Effector memory CD8-positive, alpha-beta T cell (primary cell): ENCODE results near the gene ARRDC4.

ENCODE experiments used
- ATAC-seq: fragments of 150-1000 bp; cut with Tn5 transposase; replicated peaks from 2 replicates; pipeline ENCODE4 v1.10.0; 2021; ENCODE audit warnings: mild to moderate bottlenecking, moderate library complexity
- DNase-seq, 3 experiments: peaks; one replicate each; pipeline ENCODE4 v3.0.0; 2021
- H3K27ac Mint-ChIP-seq, 2 donors: one replicate each; pipeline ENCODE4 v1.8.0; 2022; ENCODE audit warnings: mild to moderate bottlenecking in 2 of 2, mixed read lengths in 2 of 2, moderate library complexity in 2 of 2
- H3K27me3 Mint-ChIP-seq, 2 donors: one replicate each; pipeline ENCODE4 v1.8.0; 2022; ENCODE audit warnings: mixed read lengths in 2 of 2
- H3K36me3 Mint-ChIP-seq: one replicate; pipeline ENCODE4 v1.8.0; 2022; ENCODE audit warnings: mild to moderate bottlenecking, moderate library complexity, mixed read lengths; ENCODE audit not compliant: insufficient read depth
- H3K4me1 Mint-ChIP-seq, 2 donors: one replicate each; pipeline ENCODE4 v1.8.0; 2022; ENCODE audit warnings: low read depth in 2 of 2, mixed read lengths in 2 of 2
- H3K4me3 Mint-ChIP-seq, 2 donors: one replicate each; pipeline ENCODE4 v1.8.0; 2022; ENCODE audit warnings: mild to moderate bottlenecking in 2 of 2, mixed read lengths in 2 of 2, moderate library complexity in 2 of 2
- H3K9me3 Mint-ChIP-seq, 2 donors: one replicate each; pipeline ENCODE4 v1.8.0; 2022; ENCODE audit warnings: mixed read lengths in 2 of 2
- total RNA-seq, 9 experiments: gene quantifications; one replicate each; lab custom pipeline; 2026; lab: John Stamatoyannopoulos, UW

ARRDC4 gene
- total RNA-seq: 0.67 to 6.4 (median 1.7) reads per million in 9 experiments

- Mint-ChIP-seq H3K27me3 (peaks cover 6 to 16% of the 10 kb centered on the region in 2 donors), H3K4me3 (peak within 1 kb of the TSS; percentile 48 to 73), H3K36me3 (no peaks in the 10 kb centered on the region), H3K4me1 (peaks cover 0 to 5% of the 10 kb centered on the region in 2 donors), H3K9me3 (peaks cover 2 to 6% of the 10 kb centered on the region in 2 donors), H3K27ac (peak within 1 kb of the TSS in 1 of 2 donors; percentile 15)
- ATAC-seq (peak; percentile 91), DNase-seq (peak; percentile 55 to 68 (median 65))
Measured at GRCh38 chr15:97960364-97961066, at the start of gene ARRDC4. ARRDC4 (plus strand) TSS chr15:97960703; CDS start chr15:97960862, 159 bp downstream.

DNA sequence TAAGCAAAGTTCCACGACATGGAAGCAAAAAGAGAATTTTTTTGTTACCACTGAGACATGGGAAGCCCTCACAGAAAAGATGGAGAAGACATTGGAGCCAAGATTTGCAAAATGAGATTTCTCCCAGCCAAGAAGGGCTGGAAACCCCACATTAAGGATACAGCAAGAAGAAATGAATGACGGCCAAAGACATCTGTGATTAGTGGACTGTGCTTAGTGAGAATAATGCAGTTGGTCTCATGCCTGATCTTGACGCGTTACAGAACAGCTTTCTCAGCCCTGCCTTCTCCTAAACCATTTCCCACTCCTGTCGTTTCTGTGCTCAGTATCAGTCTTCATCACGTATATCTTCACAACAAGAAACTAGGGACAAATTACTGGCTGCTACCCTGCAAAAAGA lies 45.8 kb upstream of the ARRDC4 start:
- H3K9me3 Mint-ChIP-seq: peaks cover 4 to 8% of the 10 kb centered on the region in 2 donors
- no peak overlapping the region for H3K27ac Mint-ChIP-seq
- no peaks in the 10 kb centered on the region for H3K36me3 Mint-ChIP-seq
- H3K27me3 Mint-ChIP-seq: no peaks in the 10 kb centered on the region
- H3K4me3 Mint-ChIP-seq: no peak overlapping the region
- no peaks in the 10 kb centered on the region for H3K4me1 Mint-ChIP-seq
- DNase-seq: no peak
- no peak for ATAC-seq

DNA sequence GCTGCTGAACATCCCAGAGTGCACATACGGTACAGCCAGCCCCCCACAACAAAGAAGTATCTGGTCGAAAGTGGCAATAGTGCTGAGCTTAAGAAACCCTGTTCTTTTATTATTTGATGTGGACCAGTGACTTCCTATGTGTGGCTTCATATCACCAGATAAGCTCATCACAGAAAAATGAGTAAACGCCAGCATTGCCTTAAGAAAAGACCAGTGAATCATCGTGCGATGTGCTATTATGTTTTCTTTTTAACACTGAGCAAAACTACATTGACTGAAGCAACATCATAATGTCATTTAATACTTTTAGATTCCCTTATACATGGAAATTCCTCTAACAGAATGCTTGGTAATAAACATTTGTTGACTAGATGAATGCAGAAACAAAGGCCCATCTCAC lies 45.2 kb upstream of the ARRDC4 start:
- DNase-seq (no peak), ATAC-seq (no peak)
- Mint-ChIP-seq H3K4me1 (no peaks in the 10 kb centered on the region), H3K4me3 (no peak overlapping the region), H3K9me3 (peaks cover 4 to 8% of the 10 kb centered on the region in 2 donors), H3K36me3 (no peaks in the 10 kb centered on the region), H3K27ac (no peak overlapping the region), H3K27me3 (no peaks in the 10 kb centered on the region)

- no peaks in the 10 kb centered on the region for H3K36me3 Mint-ChIP-seq
- H3K4me1 Mint-ChIP-seq: no peaks in the 10 kb centered on the region
- H3K27ac Mint-ChIP-seq: no peak overlapping the region
- DNase-seq (no peak), ATAC-seq (no peak)
- no peak overlapping the region for H3K4me3 Mint-ChIP-seq
- no peaks in the 10 kb centered on the region for H3K27me3 Mint-ChIP-seq
- peaks cover 8% of the 10 kb centered on the region in 2 donors for H3K9me3 Mint-ChIP-seq
Measured at GRCh38 chr15:97921296-97921865, 39.1 kb upstream of the ARRDC4 start.

- H3K27me3 Mint-ChIP-seq: no peaks in the 10 kb centered on the region
- ATAC-seq (no peak), DNase-seq (no peak)
- peaks cover 3 to 13% of the 10 kb centered on the region in 2 donors for H3K9me3 Mint-ChIP-seq
- no peak overlapping the region for H3K4me3 Mint-ChIP-seq
- no peak overlapping the region for H3K27ac Mint-ChIP-seq
- no peaks in the 10 kb centered on the region for H3K36me3 Mint-ChIP-seq
- no peaks in the 10 kb centered on the region for H3K4me1 Mint-ChIP-seq
Measured at GRCh38 chr15:97929456-97930229, 30.9 kb upstream of the ARRDC4 start.

DNA sequence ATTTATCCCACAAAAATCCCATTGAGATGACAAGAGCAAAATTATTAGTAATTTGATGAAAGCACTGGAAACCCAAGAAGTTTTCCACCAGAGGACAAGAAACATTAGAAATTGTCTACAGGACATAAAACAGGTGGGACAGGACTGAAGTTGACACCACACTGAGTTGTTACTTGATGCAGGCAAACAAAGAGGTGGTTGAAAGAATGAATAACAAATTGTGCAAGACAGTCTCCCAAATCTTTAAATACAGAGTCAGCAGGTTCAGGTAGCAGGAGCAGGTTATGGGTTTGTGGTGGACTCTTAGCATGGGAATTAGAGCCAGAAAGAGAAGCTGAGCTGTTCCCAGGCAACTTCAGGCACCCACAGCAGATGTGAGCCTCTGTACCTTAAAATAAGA lies 30.3 kb upstream of the ARRDC4 start:
- no peak for DNase-seq
- Mint-ChIP-seq H3K4me3 (no peak overlapping the region), H3K9me3 (peaks cover 3 to 15% of the 10 kb centered on the region in 2 donors), H3K27me3 (no peaks in the 10 kb centered on the region), H3K27ac (no peak overlapping the region), H3K4me1 (no peaks in the 10 kb centered on the region), H3K36me3 (no peaks in the 10 kb centered on the region)
- no peak for ATAC-seq

- Mint-ChIP-seq H3K9me3 (peaks cover 3 to 20% of the 10 kb centered on the region in 2 donors), H3K27me3 (no peaks in the 10 kb centered on the region), H3K27ac (no peak overlapping the region), H3K4me1 (no peaks in the 10 kb centered on the region), H3K36me3 (no peaks in the 10 kb centered on the region), H3K4me3 (no peak overlapping the region)
- ATAC-seq (no peak), DNase-seq (no peak)
Measured at GRCh38 chr15:97931314-97931713, 29.2 kb upstream of the ARRDC4 start.

DNA sequence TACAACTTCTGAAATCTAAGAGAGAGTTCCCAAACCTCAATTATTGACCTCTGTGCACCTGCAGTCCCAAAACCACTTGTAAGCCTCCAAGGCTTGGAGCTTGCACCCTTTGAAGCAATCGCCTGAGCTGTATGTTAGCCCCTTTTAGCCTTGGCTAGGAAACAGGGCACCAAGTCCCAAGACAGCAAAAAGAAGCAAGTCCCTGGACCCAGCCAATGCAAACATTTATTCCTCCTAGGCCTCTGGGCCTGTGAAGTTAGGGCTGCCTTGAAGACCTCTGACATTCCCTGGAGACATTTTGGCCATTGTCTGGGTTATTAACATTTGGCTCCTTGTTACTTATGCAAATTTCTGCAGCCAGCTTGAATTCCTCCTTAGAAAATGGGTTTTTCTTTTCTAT lies 26.9 kb upstream of the ARRDC4 start:
- Mint-ChIP-seq H3K4me3 (no peak overlapping the region), H3K27me3 (no peaks in the 10 kb centered on the region), H3K4me1 (no peaks in the 10 kb centered on the region), H3K36me3 (no peaks in the 10 kb centered on the region), H3K9me3 (peaks cover 3 to 20% of the 10 kb centered on the region in 2 donors), H3K27ac (no peak overlapping the region)
- ATAC-seq (no peak), DNase-seq (no peak)

DNA sequence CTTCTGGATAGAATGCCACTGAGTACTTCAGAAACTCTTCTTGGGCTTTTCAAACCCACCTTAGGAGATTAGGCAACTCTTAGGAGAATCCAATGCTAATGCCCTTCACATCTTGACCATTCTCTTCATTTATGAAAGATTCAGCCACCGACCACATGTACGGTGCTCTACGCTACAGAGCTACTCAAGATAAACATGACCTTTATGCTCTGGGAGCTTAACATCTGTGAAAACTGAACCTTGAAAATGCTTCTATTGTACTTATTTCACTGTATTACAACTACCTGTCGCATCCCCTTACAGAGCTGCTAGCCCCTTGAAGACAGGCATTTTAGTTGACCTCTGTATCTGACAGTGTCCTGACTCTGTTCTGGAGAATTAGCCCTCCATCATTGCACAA lies 19.5 kb upstream of the ARRDC4 start:
- DNase-seq: no peak
- Mint-ChIP-seq H3K27me3 (no peaks in the 10 kb centered on the region), H3K4me3 (no peak overlapping the region), H3K27ac (no peak overlapping the region), H3K9me3 (no peaks in the 10 kb centered on the region), H3K4me1 (no peaks in the 10 kb centered on the region), H3K36me3 (no peaks in the 10 kb centered on the region)
- ATAC-seq: no peak

DNA sequence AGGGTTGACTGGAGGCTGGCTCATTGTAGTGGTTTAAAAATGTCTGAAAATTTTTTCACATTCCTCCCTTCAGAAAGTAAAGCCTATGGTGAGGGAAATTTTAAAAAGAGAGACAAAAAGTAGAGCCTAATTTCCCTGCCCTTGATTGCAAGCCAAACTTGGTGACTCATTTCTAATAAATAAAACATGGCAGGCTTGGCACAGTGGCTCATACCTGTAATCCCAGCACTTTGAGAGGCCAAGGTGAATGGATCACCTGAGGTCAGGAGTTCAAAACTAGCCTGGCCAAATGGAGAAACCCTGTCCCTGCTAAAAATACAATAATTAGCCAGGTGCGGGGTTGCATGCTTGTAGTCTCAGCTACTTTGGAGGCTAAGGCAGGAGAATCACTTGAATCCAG lies 18.9 kb upstream of the ARRDC4 start:
- DNase-seq (no peak), ATAC-seq (no peak)
- no peaks in the 10 kb centered on the region for H3K27me3 Mint-ChIP-seq
- H3K9me3 Mint-ChIP-seq: peaks cover 0 to 2% of the 10 kb centered on the region in 2 donors
- H3K4me3 Mint-ChIP-seq: no peak overlapping the region
- H3K27ac Mint-ChIP-seq: no peak overlapping the region
- no peaks in the 10 kb centered on the region for H3K4me1 Mint-ChIP-seq
- H3K36me3 Mint-ChIP-seq: no peaks in the 10 kb centered on the region

DNA sequence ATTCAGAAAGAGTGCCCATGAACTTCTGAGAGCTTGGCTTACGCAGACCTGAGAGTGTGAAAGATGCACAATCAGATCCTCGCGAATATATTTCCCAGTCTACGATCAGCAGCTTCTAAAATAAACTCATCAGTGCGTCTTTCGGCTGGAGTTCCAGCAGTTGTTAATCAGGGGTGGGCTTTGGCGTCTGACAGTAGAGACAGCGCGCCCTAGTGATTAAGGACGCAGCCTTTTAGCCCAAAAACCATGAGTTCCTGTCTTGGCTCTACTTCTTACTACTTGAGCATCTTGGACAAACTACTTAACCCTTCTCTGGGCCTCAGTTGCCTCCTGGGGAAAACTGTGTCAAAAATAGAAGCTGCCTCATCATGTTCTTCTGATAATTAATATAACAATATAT lies 15.8 kb upstream of the ARRDC4 start:
- H3K27me3 Mint-ChIP-seq: no peaks in the 10 kb centered on the region
- no peak for DNase-seq

GRCh38 chr15:97947465-97948260 lies 12.8 kb upstream of the ARRDC4 start:
- no peak overlapping the region for H3K27ac Mint-ChIP-seq
- no peaks in the 10 kb centered on the region for H3K27me3 Mint-ChIP-seq
- no peak for DNase-seq
- H3K4me3 Mint-ChIP-seq: no peak overlapping the region
- ATAC-seq: no peak
- H3K9me3 Mint-ChIP-seq: peaks cover 0 to 2% of the 10 kb centered on the region in 2 donors
- H3K4me1 Mint-ChIP-seq: no peaks in the 10 kb centered on the region
- no peaks in the 10 kb centered on the region for H3K36me3 Mint-ChIP-seq

More for the DNA sequence above, 15.8 kb upstream of the ARRDC4 start:
- ATAC-seq: no peak
- H3K9me3 Mint-ChIP-seq: peaks cover 0 to 2% of the 10 kb centered on the region in 2 donors
- H3K27ac Mint-ChIP-seq: no peak overlapping the region
- H3K4me1 Mint-ChIP-seq: no peaks in the 10 kb centered on the region
- H3K4me3 Mint-ChIP-seq: no peak overlapping the region
- H3K36me3 Mint-ChIP-seq: no peaks in the 10 kb centered on the region

DNA sequence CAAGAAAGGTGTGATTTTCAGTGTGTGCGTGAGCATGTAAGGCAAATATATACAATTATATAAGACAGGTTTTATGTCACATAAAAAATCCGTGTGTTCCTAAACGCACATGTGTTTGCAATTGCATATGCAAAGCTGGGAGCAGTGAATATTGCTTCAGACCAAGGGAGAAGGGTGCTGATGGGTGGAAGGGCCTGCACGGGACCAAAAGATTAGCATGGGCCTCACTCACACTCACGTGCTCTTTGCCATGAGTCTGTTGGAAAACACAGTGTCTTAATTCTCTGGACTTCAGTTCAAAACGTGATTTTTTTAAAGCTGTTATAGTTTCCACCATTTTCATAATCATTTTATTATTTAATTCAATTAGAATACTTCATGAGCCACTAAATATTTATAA lies 7.2 kb upstream of the ARRDC4 start:
- H3K4me1 Mint-ChIP-seq: no peaks in the 10 kb centered on the region
- no peaks in the 10 kb centered on the region for H3K36me3 Mint-ChIP-seq
- DNase-seq (no peak), ATAC-seq (no peak)
- H3K4me3 Mint-ChIP-seq: no peak overlapping the region
- no peak overlapping the region for H3K27ac Mint-ChIP-seq
- H3K9me3 Mint-ChIP-seq: no peaks in the 10 kb centered on the region
- H3K27me3 Mint-ChIP-seq: no peaks in the 10 kb centered on the region
